22Rv1 (cell line): ENCODE data around the gene SFI1.

Experiments used
- H3K27ac ChIP-seq: fragments of 450-650 bp; 2 replicates; pipeline ENCODE4 v1.5.1; 2017
- CTCF ChIP-seq: fragments of 450-650 bp; IDR thresholded peaks from 2 replicates; pipeline ENCODE4 v1.5.1; 2017; ENCODE audit warnings: mild to moderate bottlenecking
- ZFX ChIP-seq: fragments of 450-650 bp; IDR thresholded peaks from 2 replicates; pipeline ENCODE4 v1.6.1; 2017; ENCODE audit warnings: antibody characterized with exemption, borderline replicate concordance

The SFI1 gene

GRCh38 chr22:31659246-31659645 lies 162.9 kb downstream of the SFI1 start:
- TF ChIP-seq CTCF (no peak), ZFX (no peak)

DNA sequence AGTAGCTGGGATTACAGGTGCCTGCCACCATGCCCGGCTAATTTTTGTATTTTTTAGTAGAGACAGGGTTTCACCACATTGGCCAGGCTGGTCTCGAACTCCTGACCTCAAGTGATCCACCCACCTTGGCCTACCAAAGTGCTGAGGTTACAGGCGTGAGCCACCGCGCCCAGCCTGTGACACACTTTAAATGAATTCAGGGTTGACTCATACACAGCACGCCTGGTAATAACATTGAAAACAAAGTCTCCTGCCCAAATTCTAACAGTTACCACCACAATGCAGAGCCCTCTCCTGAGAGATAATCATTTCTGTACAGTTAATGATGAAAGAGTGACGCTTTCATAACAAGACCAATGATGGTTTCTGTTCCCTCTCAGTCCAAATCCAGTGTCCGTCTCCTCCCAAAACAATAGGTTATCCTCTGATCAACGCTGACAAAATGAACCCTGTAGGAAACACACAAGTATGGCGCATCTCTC lies 164.6 kb downstream of the SFI1 start:
- peak overlapping the region; percentile 90 for H3K27ac ChIP-seq

More at GRCh38 chr22:31659246-31659645, 162.9 kb downstream of the SFI1 start:
- no peak overlapping the region for H3K27ac ChIP-seq

DNA sequence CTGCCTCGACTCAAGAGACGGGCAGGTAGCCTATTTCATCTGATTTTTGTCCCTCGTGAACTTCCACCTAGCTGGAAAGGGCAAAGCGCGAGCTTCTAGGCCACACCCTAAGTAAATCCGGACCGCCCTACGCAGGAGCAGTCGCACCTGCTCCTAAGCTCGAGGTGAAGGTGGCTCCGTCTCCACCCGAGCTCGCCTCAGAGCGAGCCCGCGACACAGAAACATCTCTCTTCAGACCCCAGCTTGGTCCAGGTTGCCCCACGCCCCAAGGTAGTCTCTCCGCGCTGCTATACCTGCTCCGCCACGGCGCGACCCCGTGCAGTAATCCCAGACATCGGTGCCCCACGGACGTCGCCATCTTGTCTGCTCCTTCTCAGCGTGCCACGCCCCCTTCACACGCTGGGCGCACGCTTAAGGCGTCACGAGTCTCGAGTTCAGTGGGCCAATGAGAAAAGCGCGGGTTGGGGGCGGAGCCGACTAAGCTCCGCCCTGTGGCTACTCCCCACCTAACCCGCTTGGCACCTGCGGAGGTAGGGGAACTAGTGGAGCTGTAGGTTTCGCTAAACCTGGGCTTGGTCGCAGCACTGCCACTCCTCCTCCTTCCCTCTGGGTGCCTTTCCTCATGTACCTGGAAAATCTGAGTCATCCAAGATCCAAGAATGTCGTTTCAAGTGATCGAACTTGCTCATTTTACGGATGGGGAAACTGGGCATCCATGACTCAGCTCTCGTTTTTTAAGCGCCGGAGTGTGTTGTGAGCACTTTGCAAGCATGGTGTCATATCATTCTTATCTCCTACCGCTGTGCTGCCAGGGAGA lies 165.7 kb downstream of the SFI1 start, which contains the start of gene PISD:
PISD (minus strand) TSS at position 365 of the 817 bp plus-strand sequence; CDS start at position 358, 7 bp downstream.
- peak within 1 kb of the TSS; percentile 90 for H3K27ac ChIP-seq
- TF ChIP-seq ZFX: no peak
- no peak for TF ChIP-seq CTCF

DNA sequence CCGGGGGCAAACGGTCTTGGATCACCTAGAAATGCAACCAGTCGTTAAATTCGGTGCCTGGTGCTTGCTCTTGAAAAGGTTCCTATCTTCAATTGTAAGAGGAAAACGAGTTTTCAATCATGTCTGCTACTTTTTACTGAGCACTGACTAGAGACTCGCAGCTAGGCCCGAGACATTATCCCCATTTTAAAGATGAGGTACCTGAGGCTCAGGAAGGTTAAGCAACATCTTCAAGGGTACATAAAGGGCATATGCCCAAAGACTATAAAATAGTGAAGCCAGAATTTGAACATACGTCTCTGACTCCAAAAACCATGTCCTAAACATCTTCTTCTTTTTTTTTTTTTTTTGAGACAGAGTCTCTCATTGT lies 166.3 kb downstream of the SFI1 start:
- no peak for TF ChIP-seq CTCF
- TF ChIP-seq ZFX: no peak
- H3K27ac ChIP-seq: peak overlapping the region; percentile 90
